Measurements from ENCODE around the gene OSTC. TPM values are rescaled to one million over a fixed set of nuclear protein-coding genes. Genes with fewer than 3 reads are reported as not detected.

The OSTC gene
- total RNA-seq, 2 experiments from 2014 or later: 75.7 to 80.0 TPM

- Mint-ChIP-seq H3K4me3 (no peak overlapping the region), H3K36me3 (ENCODE audit: low read depth) (no peaks in the 10 kb centered on the region), H3K4me1 (ENCODE audit: low read depth) (no peaks in the 10 kb centered on the region), H3K27ac (no peak overlapping the region), H3K9me3 (no peaks in the 10 kb centered on the region), H3K27me3 (no peaks in the 10 kb centered on the region)
- ChIA-PET POLR2A (no interaction called here), CTCF (no interaction called here)
- ATAC-seq: no peak
- TF ChIP-seq CTCF (IDR thresholded peaks at IDR 0.05): no peak
- intact Hi-C loops (cut with micrococcal nuclease): no loop called here
- no peak for DNase-seq
Measured at GRCh38 chr4:108716340-108716739, 65.9 kb downstream of the OSTC start.

GRCh38 chr4:108717386-108717785 is 67.0 kb downstream of the OSTC start:
- intact Hi-C loops (cut with micrococcal nuclease): no loop called here
- no peak for DNase-seq
- no peaks in the 10 kb centered on the region for H3K27me3 Mint-ChIP-seq
- no peaks in the 10 kb centered on the region for H3K36me3 Mint-ChIP-seq (ENCODE audit: low read depth)
- no peaks in the 10 kb centered on the region for H3K9me3 Mint-ChIP-seq
- CTCF ChIA-PET: no interaction called here
- no peak overlapping the region for H3K4me3 Mint-ChIP-seq
- no peak for TF ChIP-seq CTCF (IDR thresholded peaks at IDR 0.05)
- no peak for ATAC-seq
- H3K27ac Mint-ChIP-seq: no peak overlapping the region
- POLR2A ChIA-PET: no interaction called here
- no peaks in the 10 kb centered on the region for H3K4me1 Mint-ChIP-seq (ENCODE audit: low read depth)

Other genes starting within 250 kb of the OSTC start
- 1,000 to 10,000 TPM; 1,848 to 1,919 TPM for gene RPL34, start 30.0 kb upstream of the OSTC start, total RNA-seq
- not detected for gene ETNPPL, start 112.5 kb downstream of the OSTC start, total RNA-seq

Data from activated CD8-positive, alpha-beta T cell treated with anti-CD3 and anti-CD28 coated beads for 36 hours (primary cell).